Stimulated activated CD8-positive, alpha-beta memory T cell treated with anti-CD3 and anti-CD28 coated beads, Interleukin-12 subunit alpha, Interleukin-12 subunit beta, amount 100 ng/mL, for 1 hour (primary cell): Measurements from ENCODE around the gene HHAT.
"Not testable (repeated sequence)": the region's sequence is repeated elsewhere in the genome, so short reads cannot be mapped to it uniquely, and the experiment has no call there.

Experiments used
- DNase-seq: peaks from one replicate; pipeline ENCODE4 v3.0.0-alpha.2; 2020; ENCODE audit warnings: low read depth

HHAT gene

DNA sequence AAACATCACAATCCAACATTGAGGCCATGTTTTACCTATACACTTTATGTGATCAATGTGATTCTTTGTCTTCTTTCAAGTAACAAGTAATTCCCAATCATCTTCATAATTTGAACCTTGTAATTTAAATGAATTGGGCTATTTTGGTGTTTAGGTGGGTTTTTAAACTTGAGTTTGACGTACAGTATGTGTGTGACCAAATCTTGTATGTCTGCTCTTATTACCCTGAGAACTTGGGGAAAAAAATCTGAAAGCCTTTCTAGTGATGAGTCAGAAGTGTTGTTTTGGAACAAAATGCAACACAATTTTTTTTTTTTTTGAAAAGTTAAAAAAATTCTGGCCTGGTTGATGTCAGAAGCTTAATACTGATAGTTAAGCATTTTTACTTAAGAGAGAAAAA is 68.5 kb downstream of the HHAT start:
- DNase-seq, result no peak

DNA sequence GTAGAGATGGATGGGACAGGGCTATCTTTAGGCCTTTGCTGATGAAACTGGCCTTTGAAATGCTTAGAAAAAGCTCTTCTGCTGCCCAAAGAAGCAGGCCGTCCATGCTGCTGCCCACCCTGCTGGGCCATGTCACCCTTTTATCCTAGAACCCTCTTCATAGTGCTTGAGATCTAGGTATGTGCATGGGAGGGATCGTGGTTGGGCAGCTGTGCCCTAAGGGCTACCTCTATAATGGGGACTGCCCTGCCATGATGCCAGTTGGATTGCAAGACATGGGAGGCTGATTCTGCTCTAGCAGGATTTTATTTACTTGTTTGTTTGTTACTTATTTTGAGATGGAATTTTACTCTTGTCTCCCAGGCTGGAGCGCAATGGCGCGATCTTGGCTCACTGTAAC is 69.0 kb downstream of the HHAT start:
- DNase-seq, result no peak

DNA sequence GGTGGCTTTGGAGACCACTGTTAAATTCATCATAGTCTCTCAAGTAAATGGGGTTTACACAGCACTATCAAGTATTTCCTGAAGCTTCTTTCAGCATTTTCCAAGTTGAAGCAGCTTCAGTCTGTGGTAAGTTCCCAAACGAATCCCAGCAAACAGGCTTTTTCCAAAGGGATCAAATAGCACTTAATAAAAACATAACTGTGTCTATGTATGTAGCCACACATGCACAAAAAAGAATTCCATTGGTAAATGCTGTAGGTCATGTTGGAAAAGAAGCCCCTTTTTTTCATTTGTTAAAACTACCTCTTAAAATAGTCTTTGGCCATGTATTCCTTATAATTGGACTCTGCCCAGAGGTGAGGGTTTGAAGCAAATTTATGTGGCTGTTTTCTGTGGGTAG is 69.8 kb downstream of the HHAT start:
- DNase-seq, result no peak

DNA sequence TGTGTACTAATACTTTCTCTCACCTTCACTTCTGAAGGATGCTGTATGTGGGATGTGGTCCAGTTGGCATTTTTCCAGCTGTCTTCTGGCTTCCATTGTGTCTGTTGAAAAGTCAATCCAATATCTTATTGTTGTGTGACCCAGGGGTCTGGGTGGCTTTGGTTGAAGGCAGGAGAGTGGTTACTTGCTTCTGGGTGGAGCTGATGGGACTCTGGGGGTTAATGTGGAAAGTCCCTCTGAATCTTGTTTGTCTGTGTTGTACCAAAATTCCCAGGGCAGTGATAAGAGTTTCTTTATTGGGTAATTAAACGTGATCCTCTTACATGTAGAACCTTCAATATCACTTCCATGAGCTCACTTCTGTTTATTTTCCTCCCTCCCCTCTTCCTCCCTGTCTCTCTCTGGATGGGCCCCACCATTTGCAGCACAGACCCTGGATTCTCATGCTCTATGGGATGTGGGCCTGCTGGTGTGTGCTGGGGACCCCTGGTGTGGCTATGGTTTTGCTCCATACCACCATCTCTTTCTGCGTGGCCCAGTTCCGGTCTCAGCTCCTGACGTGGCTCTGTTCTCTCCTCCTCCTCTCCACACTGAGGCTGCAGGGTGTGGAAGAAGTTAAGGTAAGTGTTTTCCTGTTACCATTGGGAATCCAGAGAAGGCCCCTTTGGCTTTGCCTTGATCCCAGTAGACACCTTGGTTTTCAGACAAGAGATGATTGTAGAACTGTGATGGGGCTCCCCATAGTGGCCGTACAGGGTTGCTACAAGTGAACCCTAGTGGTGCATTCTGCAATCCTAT is 71.5 kb downstream of the HHAT start:
- DNase-seq, result peak; percentile 5

DNA sequence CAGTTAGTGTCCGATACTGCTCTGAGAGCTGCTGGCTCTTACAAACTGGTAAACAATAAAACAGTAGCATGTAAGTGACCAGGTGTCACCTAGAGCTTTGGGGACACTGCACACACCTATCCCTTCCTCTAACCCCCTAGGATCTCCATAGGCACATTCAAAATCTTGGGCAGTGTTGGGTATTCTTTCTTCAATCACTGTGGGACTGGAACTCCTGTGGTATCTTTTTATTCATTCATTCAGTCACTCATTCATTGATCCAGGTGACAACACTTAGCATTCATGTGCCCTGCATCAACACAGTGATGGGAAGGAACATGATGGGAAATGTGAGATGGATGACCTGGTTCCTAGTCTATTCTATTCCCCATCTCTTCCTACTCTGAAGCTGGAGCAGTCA is 73.9 kb downstream of the HHAT start:
- DNase-seq, result no peak

DNA sequence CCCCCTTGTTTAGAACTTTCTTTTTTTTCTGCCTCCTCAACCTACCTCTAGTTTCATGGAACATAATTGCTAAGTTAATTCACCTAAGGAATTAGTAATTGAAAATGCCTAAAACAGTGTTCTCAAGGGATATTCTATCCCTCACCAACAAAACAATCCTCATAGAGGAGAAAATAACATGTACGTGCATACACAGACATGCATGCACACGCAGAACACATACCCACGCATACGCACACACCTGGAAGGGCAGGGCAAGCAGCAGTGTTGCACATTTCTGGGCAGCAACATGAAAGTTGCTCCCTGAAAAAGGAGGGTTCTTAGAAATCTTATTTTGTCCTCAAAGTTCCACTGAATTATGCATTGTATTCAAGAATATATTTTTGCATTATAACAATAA is 76.6 kb downstream of the HHAT start:
- DNase-seq, result no peak

DNA sequence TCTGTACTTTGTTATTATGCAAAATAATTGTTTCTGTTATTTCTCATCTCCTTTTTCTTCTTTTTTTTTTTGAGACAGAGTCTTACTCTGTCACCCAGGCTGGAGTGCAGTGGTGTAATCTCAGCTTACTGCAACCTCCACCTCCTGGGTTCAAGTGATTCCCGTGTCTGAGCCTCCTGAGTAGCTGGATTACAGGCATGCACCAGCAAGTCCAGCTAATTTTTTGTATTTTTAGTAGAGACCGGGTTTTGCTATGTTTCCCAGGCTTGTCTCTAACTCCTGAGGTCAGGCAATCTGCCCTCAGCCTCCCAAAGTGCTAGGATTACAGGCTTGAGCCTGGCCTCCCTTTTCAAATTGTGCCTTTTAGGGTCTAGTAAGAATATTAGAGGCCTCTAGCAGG is 77.6 kb downstream of the HHAT start:
- DNase-seq, result not testable (repeated sequence)

DNA sequence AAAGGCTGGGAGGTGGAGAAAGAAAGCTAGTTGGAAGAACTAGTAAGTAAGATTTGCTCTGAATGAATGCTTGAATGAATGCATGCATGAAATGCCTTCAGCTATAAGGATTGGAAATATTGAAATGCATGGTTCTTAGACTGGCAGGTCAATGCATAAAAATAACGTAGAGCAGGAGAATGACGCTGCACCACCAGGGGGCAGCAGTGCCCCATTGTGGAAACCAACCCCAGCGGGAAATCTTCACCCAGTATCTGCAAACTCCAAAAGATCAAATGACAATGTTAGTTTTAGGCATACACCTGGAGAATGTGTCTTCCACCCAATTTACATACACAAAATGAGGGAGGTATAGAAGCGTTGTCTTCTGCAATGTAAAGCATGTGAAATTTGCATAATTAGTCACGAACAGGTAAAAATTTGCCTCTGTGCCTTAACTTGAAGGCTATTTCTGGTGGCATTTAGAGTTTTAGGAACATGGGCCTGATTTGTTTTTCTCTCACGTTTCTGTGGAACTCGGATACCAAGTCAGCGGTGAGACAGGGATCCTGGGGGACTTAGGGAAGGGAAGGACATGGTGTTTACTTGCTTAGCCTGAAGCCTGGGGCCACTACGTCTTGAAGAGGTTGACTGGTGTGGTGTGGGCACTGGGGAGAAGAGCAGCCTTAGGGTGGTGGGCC is 78.6 kb downstream of the HHAT start:
- peak; percentile 72 for DNase-seq

DNA sequence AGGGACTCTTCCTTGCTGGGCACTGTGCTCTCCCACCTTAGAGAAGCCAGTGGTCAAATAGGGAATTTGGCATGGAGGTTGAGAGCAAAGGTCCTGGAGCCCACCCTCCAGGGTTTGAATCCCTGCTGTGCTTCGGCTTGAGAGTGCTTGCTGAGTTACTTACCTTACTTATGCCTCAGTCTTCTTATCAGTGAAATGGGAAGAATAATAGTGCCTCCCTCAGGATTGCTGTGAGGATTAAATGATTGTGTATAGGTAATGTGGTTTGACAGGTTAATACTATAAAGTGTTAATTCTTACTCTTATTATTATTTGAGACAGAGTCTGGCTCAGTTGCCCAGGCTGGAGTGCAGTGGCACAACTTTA is 79.2 kb downstream of the HHAT start:
- no peak for DNase-seq

DNA sequence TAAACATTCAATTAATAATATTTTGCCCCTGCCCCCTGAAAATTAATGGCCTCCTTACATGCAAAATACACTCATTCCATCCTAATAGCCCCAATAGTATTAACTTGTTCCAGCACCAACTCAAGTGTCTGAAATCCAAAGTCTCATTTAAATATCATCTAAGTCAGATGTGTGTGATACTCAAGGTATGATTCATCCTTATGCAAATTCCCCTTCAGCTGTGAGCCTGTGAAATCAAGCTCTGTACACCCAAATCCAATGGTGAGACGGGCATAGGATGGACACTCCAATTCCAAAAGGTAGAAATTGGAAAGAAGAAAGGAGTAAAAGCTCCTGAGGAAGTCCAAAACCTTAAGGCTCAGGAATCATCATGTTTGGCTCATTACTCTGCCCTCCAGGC is 83.5 kb downstream of the HHAT start:
- no peak for DNase-seq

DNA sequence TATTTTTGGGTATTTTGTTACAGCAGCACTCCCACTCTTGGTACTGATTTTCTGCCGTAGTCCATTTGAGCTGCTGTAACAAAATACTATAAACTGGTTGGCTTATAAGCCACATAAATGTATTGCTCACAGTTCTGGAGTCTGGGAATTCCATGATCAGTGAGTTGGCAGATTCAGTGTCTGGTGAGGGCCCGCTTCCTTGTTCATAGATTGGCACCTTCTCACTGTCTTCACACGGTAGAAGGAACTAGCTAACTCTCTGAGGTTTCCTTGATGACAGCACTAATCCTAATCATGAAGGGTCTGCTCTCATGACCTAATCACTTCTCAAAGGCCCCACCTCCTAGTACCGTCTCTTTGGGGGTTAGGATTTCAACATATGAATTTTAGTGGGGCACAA is 85.2 kb downstream of the HHAT start:
- DNase-seq, result no peak

DNA sequence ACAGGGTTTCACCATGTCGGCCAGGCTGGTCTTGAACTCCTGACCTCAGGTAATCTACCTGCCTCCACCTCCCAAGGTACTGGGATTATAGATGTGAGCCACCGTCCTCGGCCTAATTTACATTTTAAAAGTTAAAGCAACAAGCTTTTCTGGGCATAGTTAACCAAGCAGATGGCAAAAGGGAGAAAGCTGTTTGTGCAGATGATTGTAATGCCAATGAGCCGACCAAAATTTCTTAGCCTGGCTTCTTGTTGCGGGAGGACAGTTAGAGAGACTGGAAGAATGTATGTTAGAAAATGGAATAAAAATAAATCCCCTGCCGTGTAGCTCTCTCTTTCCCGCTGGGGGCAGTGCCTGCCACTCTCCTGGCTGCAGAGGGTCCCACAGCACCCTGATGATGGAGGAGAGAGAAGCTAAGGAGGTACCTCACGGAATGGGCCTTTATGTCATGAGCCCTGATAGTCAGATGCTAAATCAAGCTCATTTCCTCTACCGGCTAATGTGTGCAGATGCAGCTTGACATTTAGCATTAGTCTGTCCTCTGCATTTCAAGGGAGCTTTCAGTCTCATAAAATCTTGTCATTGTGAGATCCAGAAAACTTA is 87.2 kb downstream of the HHAT start:
- no peak for DNase-seq

DNA sequence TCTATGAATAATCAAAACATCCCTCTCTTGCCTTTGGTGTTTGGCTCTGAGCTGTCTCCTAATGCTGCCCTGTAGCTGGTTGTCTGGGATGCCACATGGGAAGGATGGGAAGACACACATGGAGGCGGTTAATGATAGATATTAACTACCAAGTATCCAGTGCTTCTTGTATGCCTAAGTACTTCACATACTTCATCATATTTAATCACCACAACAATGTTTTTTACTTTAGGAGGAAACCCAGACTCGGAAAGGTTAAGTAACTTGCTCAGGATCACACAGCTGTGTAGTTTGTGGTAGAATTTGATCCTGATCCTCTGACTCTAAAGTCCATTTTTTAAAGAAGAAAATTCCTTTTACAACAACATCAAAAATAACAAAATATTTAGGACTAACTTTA is 88.0 kb downstream of the HHAT start:
- no peak for DNase-seq

DNA sequence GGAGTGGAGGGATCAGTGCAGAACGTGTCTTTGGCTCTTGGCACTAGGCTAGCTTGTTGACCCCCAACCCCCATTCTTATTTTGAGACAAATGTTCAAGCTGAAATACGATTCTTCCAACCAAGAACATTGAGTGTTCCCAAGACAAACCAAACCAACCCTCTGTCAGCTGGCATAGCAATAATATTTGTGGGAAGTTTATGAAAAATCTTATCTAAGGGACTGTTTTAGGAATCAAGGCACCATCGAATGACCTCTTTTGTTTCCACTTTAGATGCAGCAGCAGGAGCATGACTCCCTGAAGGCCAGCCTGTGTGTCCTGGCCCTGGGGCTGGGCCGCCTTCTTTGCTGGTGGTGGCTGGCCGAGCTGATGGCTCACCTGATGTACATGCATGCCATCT is 89.2 kb downstream of the HHAT start:
- DNase-seq, result no peak

DNA sequence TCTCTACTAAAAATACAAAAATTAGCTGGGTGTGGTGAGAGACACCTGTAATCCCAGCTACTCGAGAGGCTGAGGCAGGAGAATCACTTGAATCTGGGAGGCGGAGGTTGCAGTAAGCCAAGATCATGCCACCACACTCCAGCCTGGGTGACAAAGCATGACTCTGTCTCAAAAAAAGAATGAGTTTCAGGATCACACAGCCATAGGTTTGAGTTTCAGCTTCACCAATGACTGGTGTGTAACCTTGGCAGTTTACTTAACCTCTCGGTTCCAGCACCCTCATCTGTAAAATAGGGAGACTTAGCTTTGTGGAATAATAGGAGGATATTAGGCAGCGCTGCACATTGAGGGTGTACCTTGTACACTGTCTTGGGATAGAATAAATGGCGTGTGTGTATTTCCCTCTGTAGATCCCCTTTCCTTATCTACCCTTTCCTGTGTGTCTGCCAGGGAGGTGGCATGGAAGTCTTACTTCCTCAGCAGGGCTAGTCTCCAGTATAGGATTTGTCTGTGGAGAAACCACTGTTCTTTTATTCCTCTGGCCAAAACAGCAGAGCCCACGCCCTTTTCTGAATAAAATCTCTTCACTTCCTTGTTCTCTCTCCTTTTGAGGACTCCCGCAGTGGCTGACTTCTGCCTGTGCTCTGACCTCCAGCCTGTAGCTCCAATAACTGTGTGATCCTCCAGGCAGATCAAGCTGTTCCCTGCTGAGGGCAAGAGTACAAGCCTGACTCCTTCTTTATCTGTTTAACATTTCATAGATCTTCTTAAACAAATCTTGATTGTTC is 90.4 kb downstream of the HHAT start:
- no peak for DNase-seq

DNA sequence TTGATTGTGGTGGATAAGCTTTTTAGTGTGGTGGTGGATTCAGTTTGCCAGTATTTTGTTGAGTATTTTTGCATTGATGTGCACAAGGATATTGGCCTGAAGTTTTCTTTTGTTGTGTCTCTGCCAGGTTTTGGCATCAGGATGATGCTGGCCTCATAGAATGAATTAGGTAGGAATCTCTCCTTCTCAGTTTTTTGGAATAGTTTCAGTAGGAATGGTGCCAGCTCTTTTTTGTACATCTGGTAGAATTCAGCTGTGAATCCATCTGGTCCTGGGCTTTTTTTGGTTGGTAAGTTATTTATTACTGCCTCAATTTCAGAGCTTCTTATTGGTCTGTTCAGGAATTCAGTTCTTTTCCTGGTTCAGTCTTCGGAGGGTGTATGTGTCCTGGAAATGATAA is 98.0 kb downstream of the HHAT start:
- not testable (repeated sequence) for DNase-seq

DNA sequence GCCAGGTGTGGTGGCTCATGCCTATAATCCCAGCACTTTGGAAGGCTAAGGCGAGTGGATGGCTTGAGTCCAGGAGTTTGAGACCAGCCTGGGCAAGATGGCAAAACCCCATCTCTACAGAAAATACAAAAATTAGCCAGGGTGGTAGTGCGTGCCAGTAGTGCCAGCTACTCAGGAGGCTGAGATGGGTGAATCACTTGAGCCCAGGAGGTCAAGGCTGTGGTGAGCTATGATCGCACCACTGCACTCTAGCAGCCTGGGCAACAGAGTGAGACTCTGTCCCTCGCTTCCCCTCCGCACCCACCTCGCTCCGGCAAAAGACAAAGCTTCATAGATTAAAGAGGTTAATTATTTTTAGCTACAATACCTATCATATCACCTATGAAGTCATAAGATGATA is 100.0 kb downstream of the HHAT start:
- no peak for DNase-seq

DNA sequence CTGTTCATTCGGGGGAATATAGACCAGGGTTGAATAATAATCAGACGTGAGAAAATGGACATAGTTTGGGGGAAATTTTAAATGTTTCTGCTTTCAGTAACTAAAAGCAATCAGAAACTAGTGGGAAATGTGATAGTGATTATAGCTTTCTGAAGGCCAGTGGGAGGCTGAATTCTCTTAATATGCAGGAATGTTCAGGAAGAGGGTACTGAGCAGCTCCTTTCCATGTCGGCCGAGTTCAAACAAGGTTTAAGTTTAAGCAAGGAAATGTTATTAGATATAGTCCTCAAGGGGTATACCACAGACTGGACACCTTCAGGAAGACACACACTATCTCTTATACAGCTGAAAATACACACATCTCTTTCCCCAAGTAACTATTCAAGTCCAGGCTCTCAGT is 105.5 kb downstream of the HHAT start:
- DNase-seq, result no peak

DNA sequence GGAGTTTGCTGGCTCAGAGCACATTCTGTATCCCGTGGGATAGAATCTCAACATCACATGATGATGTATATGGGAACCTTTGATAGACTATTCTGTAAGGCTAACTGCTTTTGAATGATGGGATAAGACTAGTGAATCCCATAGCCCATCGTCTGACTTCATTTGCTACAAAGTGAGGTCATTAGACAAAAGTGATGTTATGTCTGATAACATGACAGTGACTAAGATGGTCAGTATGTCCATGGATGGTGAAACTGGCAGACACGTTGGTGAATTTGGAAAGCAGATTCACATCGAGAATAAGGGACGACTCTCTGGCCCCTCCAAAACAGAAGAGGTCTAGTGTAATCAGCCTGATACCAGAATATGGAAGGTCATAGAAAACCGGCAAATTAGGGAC is 108.4 kb downstream of the HHAT start:
- no peak for DNase-seq

DNA sequence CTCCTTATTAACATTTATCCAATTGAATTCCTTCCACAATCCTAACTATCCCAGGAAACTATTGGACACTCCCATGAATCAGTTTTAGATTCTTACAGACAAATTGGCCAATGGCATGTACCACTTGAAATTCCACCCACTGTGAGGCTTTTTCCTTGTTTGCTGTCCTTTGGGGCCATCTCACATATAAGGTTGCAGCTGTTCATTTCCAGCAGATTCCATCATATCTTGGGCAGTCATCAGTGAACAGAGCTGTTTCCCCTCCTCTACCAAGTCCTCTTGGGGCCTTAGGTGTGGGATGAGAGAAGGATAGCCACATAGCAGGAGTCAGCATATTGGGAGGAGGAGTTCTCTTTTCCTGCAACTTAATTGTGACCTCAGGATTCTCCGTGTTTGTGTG is 109.1 kb downstream of the HHAT start:
- no peak for DNase-seq

DNA sequence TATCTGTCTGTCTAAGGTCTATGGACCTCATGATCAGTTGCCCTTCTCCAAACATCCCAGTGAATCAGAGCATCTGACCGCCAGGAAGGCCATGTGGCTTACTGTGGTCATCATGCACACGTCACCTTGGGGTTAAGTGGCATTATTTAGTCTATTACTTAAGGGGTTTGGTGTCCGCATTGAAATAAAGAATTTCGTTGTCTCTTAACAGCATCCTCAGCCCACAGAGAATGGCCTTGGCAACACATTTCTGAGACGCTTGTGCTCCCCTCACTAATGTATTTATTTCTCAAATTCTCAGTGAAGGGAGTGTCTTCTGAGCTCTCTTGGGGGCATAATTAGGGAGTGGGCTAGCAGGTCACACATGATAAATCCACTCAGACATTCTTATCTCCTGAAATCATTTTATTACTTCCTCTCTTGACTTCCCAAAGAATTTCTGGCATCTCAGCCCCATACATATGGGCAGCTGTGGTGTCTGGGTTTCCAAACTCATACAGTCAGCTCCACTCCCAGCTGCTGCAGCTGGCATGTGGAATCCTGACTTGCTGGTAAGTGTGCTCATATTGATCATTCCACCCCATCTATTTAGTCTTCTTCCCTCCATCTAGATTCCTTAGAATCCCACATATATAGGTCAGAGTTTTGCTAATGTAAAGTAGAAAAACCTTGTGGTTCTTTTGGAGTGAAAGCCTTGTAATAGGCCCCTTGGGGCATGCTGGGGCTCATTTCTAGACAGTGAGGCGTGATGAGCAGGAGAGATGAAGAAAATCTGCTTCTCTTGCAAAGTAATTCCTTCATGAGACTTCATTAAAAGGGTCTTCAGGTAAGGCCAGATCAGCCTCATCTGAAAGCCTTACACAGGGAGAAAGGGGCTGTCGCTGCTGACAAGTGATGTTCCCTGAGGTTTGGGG is 110.5 kb downstream of the HHAT start:
- no peak for DNase-seq

DNA sequence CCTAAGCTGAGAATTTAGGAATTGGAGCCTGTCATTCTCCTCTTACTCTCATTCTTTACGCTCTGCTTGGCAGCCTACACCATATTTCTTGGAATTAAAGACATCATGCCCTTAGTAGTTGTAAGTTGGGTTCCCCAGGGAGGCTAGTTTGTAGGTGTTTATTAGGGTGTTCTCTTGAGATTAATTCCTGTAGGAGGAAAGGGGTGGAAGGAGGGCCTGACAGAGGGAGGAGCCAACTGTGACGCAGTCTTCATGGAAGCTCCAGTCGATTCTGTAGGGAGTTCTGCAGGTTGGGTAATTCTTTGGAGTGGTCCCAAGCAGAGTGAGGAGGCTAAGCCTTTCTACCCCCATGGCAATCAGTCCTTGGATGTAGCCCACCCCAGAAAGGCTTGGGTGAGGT is 111.4 kb downstream of the HHAT start:
- DNase-seq, result no peak
